ENCODE results near the gene CCDC87.

Gene CCDC87

GRCh38 chr11:66639066-66639813 is 46.4 kb upstream of the CCDC87 start:
- no peak for ATAC-seq (ENCODE audit: insufficient read depth, low read depth)
- peaks cover 76% of the 10 kb centered on the region for H4K20me1 ChIP-seq (ENCODE audit: insufficient read depth, low read length)
- peak overlapping the region; percentile 82 for H3K27ac ChIP-seq (ENCODE audit: low read length)
- DNase-seq = peak; percentile 37
- peak overlapping the region; percentile 71 for H2AFZ ChIP-seq (ENCODE audit: low read depth, low read length)
- H3K4me3 ChIP-seq (ENCODE audit: low read depth in 1 of 2, low read length in 2 of 2) = peak overlapping the region; percentile 73 to 82
- peaks cover 79% of the 10 kb centered on the region for H3K4me1 ChIP-seq (ENCODE audit: insufficient read depth, low read length)
- H3K4me2 ChIP-seq (ENCODE audit: insufficient read depth, low read length) = peak overlapping the region; percentile 78
- H3K9ac ChIP-seq (ENCODE audit: low read depth, low read length) = peak overlapping the region; percentile 86
- H3K79me2 ChIP-seq (ENCODE audit: insufficient read depth, low read length) = peaks cover 97% of the 10 kb centered on the region
- no peaks in the 10 kb centered on the region for H3K27me3 ChIP-seq (ENCODE audit: insufficient read depth, low read length, poor library complexity)
- peaks cover 69% of the 10 kb centered on the region for H3K36me3 ChIP-seq (ENCODE audit: insufficient read depth, low read length)
- H3K9me3 ChIP-seq (ENCODE audit: insufficient read depth, low read length, severe bottlenecking) = no peaks in the 10 kb centered on the region
- TF ChIP-seq, protein P1, sequence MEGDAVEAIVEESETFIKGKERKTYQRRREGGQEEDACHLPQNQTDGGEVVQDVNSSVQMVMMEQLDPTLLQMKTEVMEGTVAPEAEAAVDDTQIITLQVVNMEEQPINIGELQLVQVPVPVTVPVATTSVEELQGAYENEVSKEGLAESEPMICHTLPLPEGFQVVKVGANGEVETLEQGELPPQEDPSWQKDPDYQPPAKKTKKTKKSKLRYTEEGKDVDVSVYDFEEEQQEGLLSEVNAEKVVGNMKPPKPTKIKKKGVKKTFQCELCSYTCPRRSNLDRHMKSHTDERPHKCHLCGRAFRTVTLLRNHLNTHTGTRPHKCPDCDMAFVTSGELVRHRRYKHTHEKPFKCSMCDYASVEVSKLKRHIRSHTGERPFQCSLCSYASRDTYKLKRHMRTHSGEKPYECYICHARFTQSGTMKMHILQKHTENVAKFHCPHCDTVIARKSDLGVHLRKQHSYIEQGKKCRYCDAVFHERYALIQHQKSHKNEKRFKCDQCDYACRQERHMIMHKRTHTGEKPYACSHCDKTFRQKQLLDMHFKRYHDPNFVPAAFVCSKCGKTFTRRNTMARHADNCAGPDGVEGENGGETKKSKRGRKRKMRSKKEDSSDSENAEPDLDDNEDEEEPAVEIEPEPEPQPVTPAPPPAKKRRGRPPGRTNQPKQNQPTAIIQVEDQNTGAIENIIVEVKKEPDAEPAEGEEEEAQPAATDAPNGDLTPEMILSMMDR (IDR thresholded peaks at IDR 0.05; ENCODE audit: borderline replicate concordance, extremely low read depth, low read length, poor library complexity, severe bottlenecking) = no peak
- TF ChIP-seq EZH2 (IDR thresholded peaks at IDR 0.05; ENCODE audit: borderline replicate concordance, low read depth, low read length, severe bottlenecking) = no peak

GRCh38 chr11:66638177-66639065 is 45.6 kb upstream of the CCDC87 start, which contains the start of gene RBM4:
Gene RBM4 (plus strand): TSS chr11:66638703. CDS start chr11:66639712, 1,009 bp downstream.
- Histone ChIP-seq H3K4me2 (ENCODE audit: insufficient read depth, low read length) (peak within 1 kb of the TSS; percentile 80), H3K4me3 (ENCODE audit: low read depth in 1 of 2, low read length in 2 of 2) (peak within 1 kb of the TSS; percentile 73 to 82), H4K20me1 (ENCODE audit: insufficient read depth, low read length) (peaks cover 70% of the 10 kb centered on the region), H3K9me3 (ENCODE audit: insufficient read depth, low read length, severe bottlenecking) (no peaks in the 10 kb centered on the region), H3K4me1 (ENCODE audit: insufficient read depth, low read length) (peaks cover 73% of the 10 kb centered on the region), H2AFZ (ENCODE audit: low read depth, low read length) (peak within 1 kb of the TSS; percentile 71), H3K27me3 (ENCODE audit: insufficient read depth, low read length, poor library complexity) (no peaks in the 10 kb centered on the region), H3K36me3 (ENCODE audit: insufficient read depth, low read length) (peaks cover 65% of the 10 kb centered on the region), H3K9ac (ENCODE audit: low read depth, low read length) (peak within 1 kb of the TSS; percentile 86), H3K27ac (ENCODE audit: low read length) (peak within 1 kb of the TSS; percentile 82), H3K79me2 (ENCODE audit: insufficient read depth, low read length) (peaks cover 97% of the 10 kb centered on the region)
- DNase-seq = peak; percentile 99
- peak; percentile 94 for ATAC-seq (ENCODE audit: insufficient read depth, low read depth)
- TF ChIP-seq, protein P1 (IDR thresholded peaks at IDR 0.05; ENCODE audit: borderline replicate concordance, extremely low read depth, low read length, poor library complexity, severe bottlenecking) = peak; percentile 38
- no peak for TF ChIP-seq EZH2 (IDR thresholded peaks at IDR 0.05; ENCODE audit: borderline replicate concordance, low read depth, low read length, severe bottlenecking)

DNA sequence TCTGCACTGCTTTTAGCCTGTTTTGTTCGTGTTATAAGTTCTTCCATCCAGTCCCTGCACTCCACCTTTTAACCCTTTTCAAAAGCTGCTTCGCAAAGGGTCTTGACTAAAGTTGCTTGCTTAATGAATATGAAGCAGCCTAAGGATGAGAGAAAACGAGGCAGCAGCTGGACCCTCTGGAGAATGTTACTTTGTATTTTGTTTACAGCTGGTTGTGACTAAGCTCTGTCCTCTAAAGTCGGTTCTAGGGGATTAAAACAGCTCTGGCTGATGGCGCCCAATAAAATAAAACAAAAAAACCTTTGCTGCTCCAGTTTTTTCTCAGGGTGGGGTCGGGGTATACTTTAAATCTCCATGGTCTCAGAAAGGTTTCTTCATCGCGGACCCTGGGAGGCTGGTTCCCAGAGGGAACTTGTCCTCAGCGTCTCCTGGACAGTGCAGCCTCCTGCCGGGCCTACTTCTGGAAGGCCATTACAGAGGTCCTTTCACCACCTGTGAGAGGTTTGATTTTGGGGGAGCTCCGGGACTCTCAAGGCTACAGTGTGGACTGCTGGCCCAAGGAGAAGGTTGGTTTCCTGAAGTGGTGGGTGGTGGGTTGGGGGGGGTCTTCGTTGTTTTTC is 44.8 kb upstream of the CCDC87 start:
- H3K27me3 ChIP-seq (ENCODE audit: insufficient read depth, low read length, poor library complexity) = no peaks in the 10 kb centered on the region
- DNase-seq (no peak), ATAC-seq (ENCODE audit: insufficient read depth, low read depth) (no peak; the same call in 2 of the 3 replicates)
- H3K9me3 ChIP-seq (ENCODE audit: insufficient read depth, low read length, severe bottlenecking) = no peaks in the 10 kb centered on the region
- peak overlapping the region; percentile 59 for H3K9ac ChIP-seq (ENCODE audit: low read depth, low read length)
- H3K36me3 ChIP-seq (ENCODE audit: insufficient read depth, low read length) = peaks cover 65% of the 10 kb centered on the region
- TF ChIP-seq, protein P1 (IDR thresholded peaks at IDR 0.05; ENCODE audit: borderline replicate concordance, extremely low read depth, low read length, poor library complexity, severe bottlenecking) = no peak
- no peak for TF ChIP-seq EZH2 (IDR thresholded peaks at IDR 0.05; ENCODE audit: borderline replicate concordance, low read depth, low read length, severe bottlenecking)
- H3K79me2 ChIP-seq (ENCODE audit: insufficient read depth, low read length) = peaks cover 97% of the 10 kb centered on the region
- peak overlapping the region; percentile 79 for H3K27ac ChIP-seq (ENCODE audit: low read length)
- H3K4me1 ChIP-seq (ENCODE audit: insufficient read depth, low read length) = peaks cover 69% of the 10 kb centered on the region
- peaks cover 69% of the 10 kb centered on the region for H4K20me1 ChIP-seq (ENCODE audit: insufficient read depth, low read length)
- H2AFZ ChIP-seq (ENCODE audit: low read depth, low read length) = peak overlapping the region; percentile 56
- H3K4me2 ChIP-seq (ENCODE audit: insufficient read depth, low read length) = peak overlapping the region; percentile 80
- H3K4me3 ChIP-seq (ENCODE audit: low read depth in 1 of 2, low read length in 2 of 2) = peak overlapping the region; percentile 8 to 59; a peak in 3 of 4 replicates

Data from DND-41 (cell line).